HL-60 (cell line): Measurements from ENCODE around the gene HIGD2B.
A peak's percentile ranks its signal among the peaks of the same experiment; 100 is the strongest.

Source experiments
- DNase-seq, 2 experiments: peaks; one replicate each; pipeline ENCODE4 v3.0.0-alpha.2; 2010 to 2020; ENCODE audit warnings: low read depth in 1 of 2, low spot score in 1 of 2
- H3K27ac ChIP-seq: fragments of 250-450 bp; sonication (Bioruptor Pico); replicated peaks from 2 replicates; pipeline ENCODE4 v1.5.1; 2020; ENCODE audit warnings: mild to moderate bottlenecking, moderate library complexity
- H3K27me3 ChIP-seq: fragments of 250-450 bp; sonication (Bioruptor Pico); 2 replicates; pipeline ENCODE4 v1.5.1; 2021; ENCODE audit warnings: mild to moderate bottlenecking, moderate library complexity; ENCODE audit not compliant: insufficient read depth, poor library complexity, severe bottlenecking
- H3K4me3 ChIP-seq: replicated peaks from 2 replicates; pipeline ENCODE4 v1.5.1; 2011; ENCODE audit warnings: mild to moderate bottlenecking, control low read depth, low read length; ENCODE audit not compliant: insufficient read depth
- GABPA ChIP-seq: IDR thresholded peaks from 2 replicates; pipeline ENCODE4 v1.6.1; 2012; ENCODE audit warnings: low read depth
- POLR2AphosphoS5 ChIP-seq: IDR thresholded peaks from 2 replicates; pipeline ENCODE4 v1.6.1; 2012; ENCODE audit warnings: low read depth
- REST ChIP-seq: IDR thresholded peaks from 2 replicates; pipeline ENCODE4 v1.6.1; 2012; ENCODE audit warnings: low read depth; ENCODE audit not compliant: insufficient replicate concordance
- SPI1 ChIP-seq: IDR thresholded peaks from 2 replicates; pipeline ENCODE4 v1.6.1; 2012; ENCODE audit warnings: low read depth, mild to moderate bottlenecking, borderline replicate concordance
- TF ChIP-seq, protein P1 (sequence below): IDR thresholded peaks from one replicate; pipeline ENCODE4 v1.5.1; 2011; ENCODE audit warnings: low read length, control low read depth, inconsistent platforms; ENCODE audit not compliant: insufficient read depth

Gene HIGD2B

GRCh38 chr15:72685301-72685924 is 569 bp downstream of the HIGD2B start:
- DNase-seq = peak in 1 of 2 experiments; percentile 5
- peak overlapping the region; percentile 85 for H3K4me3 ChIP-seq
- peak overlapping the region; percentile 88 for H3K27ac ChIP-seq

DNA sequence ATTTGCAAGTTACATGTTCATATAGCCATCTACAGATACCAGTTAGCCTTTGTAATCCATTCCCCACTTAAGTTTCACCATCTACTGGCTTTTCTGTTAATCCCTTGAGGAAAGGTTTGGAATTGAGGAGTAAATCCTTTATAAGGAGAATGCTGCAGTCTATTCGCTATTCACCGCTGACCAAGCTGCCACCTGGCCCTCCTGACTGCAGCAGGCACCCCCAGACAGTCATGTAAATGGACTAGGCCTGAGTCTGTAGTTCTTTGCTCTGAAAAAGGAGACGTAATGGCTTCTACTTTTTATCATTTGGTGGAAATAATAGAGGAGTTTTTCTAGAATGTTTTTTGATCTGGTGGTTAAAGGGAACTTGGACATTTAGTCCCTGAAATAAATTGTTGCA is 3.2 kb downstream of the HIGD2B start:
- H3K27me3 ChIP-seq = no peaks in the 10 kb centered on the region
- no peak overlapping the region for H3K4me3 ChIP-seq
- DNase-seq = no peak
- TF ChIP-seq REST (no peak), SPI1 (no peak), POLR2AphosphoS5 (no peak), GABPA (no peak)
- TF ChIP-seq, protein P1, sequence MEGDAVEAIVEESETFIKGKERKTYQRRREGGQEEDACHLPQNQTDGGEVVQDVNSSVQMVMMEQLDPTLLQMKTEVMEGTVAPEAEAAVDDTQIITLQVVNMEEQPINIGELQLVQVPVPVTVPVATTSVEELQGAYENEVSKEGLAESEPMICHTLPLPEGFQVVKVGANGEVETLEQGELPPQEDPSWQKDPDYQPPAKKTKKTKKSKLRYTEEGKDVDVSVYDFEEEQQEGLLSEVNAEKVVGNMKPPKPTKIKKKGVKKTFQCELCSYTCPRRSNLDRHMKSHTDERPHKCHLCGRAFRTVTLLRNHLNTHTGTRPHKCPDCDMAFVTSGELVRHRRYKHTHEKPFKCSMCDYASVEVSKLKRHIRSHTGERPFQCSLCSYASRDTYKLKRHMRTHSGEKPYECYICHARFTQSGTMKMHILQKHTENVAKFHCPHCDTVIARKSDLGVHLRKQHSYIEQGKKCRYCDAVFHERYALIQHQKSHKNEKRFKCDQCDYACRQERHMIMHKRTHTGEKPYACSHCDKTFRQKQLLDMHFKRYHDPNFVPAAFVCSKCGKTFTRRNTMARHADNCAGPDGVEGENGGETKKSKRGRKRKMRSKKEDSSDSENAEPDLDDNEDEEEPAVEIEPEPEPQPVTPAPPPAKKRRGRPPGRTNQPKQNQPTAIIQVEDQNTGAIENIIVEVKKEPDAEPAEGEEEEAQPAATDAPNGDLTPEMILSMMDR = no peak
- no peak overlapping the region for H3K27ac ChIP-seq

More at GRCh38 chr15:72685301-72685924, 569 bp downstream of the HIGD2B start:
- TF ChIP-seq REST (no peak), POLR2AphosphoS5 (no peak)
- TF ChIP-seq, protein P1 = no peak
- no peaks in the 10 kb centered on the region for H3K27me3 ChIP-seq

DNA sequence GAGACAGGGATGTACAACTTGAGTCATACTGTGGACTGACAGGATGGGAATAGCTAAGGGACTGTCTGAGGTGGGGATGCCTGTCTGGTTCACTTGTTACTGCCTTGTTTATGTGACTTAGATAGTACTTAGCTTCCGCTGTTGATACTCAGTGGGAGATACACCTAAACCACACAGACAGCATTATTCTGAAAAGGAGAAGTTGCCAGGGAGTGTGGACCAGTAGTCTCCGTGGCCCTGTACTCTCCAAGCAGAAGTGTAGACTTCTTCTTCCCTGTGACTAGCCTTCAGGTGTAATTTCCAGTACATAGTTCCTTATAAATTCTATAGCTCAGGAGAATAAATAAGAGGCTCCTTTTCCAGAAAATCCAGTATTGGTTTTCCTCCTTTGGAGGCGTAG is 5.1 kb downstream of the HIGD2B start:
- peak in 1 of 2 experiments; percentile 58 for DNase-seq
- H3K4me3 ChIP-seq = no peak overlapping the region
- no peak overlapping the region for H3K27ac ChIP-seq
- H3K27me3 ChIP-seq = no peaks in the 10 kb centered on the region
- TF ChIP-seq SPI1 (peak; percentile 47; the same call in 1 of the 2 replicates), GABPA (no peak)

DNA sequence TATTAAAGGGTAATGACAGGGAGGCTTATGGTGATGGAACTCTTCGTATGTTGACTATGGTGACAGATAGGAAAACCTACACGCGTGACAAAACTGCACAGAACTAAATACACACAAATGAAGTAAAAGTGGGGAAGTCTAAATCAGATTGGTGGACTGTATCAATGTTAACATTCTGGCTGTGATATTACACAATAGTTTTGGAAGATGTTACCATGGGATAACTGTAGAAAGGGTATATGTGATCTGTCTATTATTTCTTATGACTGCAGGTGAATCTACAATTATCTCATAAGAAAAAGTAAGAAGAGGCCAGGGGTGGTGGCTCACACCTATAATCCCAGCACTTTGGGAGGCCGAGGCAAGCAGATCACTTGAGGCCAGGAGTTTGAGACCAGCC is 9.1 kb downstream of the HIGD2B start:
- Histone ChIP-seq H3K4me3 (no peak overlapping the region), H3K27me3 (no peaks in the 10 kb centered on the region), H3K27ac (no peak overlapping the region)
- no peak for DNase-seq
- TF ChIP-seq REST (no peak), GABPA (no peak), SPI1 (no peak), POLR2AphosphoS5 (no peak)
- TF ChIP-seq, protein P1 = no peak
